Activated naive CD8-positive, alpha-beta T cell treated with anti-CD3 and anti-CD28 coated beads, Interleukin-2, amount 50 U/mL, for 24 hours (primary cell): Measurements from ENCODE around the gene SPATA24.
"Not testable (repeated sequence)": the region's sequence is repeated elsewhere in the genome, so short reads cannot be mapped to it uniquely, and the experiment has no call there.

ENCODE experiments used
- ATAC-seq: fragments of 150-1000 bp; cut with Tn5 transposase; one replicate; pipeline ENCODE4 v1.10.0; 2021
- DNase-seq: peaks from one replicate; pipeline ENCODE4 v3.0.0; 2021
- H3K27ac Mint-ChIP-seq: one replicate; pipeline ENCODE4 v1.8.0; 2021; ENCODE audit warnings: mild to moderate bottlenecking, mixed read lengths
- H3K27me3 Mint-ChIP-seq: one replicate; pipeline ENCODE4 v1.8.0; 2021; ENCODE audit warnings: mixed read lengths
- H3K36me3 Mint-ChIP-seq: one replicate; pipeline ENCODE4 v1.8.0; 2021; ENCODE audit warnings: low read depth, mixed read lengths
- H3K4me1 Mint-ChIP-seq: one replicate; pipeline ENCODE4 v1.8.0; 2021; ENCODE audit warnings: mixed read lengths
- H3K4me3 Mint-ChIP-seq: one replicate; pipeline ENCODE4 v1.8.0; 2021; ENCODE audit warnings: mild to moderate bottlenecking, moderate library complexity, mixed read lengths
- H3K9me3 Mint-ChIP-seq: one replicate; pipeline ENCODE4 v1.8.0; 2021; ENCODE audit warnings: mixed read lengths

Gene SPATA24

DNA sequence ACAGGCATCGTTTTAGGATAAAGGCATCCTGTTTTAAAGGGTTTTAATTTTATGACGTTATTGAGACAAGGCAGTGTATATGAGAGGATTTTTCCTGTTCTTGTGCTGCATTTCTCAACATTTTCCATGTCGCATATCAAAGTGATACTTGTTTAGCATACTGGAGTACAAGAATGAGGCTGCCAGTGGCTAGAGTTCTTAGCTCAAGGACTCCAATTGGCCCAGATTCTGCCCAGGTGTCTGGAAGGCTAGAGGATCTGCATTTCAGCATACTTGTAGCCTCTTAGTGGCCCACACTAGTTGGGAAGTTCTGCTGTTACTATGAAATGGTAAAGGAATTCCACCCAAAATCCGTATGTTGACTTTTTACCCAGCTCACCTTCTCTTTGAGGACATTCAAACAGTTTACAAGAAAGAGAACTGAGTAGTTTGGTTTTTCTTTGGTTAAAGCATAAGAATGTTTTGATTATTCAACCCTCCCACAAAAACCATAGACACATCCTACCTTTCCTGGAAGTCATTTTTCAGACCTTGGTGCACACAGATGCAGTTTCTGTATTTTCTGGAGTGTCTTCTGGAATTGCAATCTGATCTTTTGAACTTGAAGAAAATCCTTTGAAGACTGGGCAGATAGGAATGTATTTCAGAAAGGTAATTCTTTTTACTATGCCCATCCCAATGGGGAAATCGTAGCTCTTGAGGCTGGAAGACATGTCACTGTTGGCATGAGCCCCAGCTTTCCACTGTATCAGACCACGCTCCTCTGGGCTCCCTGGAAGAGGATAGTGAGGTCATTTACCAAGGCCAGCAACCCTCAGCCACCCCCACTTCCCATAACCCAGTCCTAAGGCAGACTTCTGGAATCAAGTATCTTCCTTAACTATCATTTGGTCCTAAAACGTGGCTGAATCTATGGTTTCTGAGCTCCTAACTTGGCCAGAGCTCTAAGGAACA, 32.1 kb downstream of the SPATA24 start:
- H3K4me3 Mint-ChIP-seq, result no peak overlapping the region

DNA sequence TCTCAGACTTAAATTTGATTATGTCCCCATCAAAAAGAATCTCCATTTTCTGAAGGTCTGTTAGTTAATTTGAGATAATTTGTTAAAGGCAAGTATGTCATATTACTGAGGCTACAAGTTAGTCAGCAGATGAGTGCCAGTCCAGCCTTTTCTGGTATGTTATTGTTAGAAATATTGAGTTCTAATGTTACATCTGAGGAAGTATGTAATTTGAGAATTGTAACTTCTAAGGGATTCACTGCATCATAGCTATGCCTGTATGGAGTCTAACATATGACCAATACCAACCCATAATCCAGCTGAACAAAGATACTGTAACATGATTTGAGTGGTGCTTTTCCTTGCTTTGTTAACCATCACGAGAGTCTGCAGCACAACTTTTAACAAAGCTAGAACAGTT, 34.7 kb downstream of the SPATA24 start:
- Mint-ChIP-seq H3K36me3 (peaks cover 14% of the 10 kb centered on the region), H3K27me3 (no peaks in the 10 kb centered on the region), H3K4me1 (peaks cover 12% of the 10 kb centered on the region), H3K9me3 (no peaks in the 10 kb centered on the region), H3K27ac (no peak overlapping the region), H3K4me3 (no peak overlapping the region)
- ATAC-seq (no peak), DNase-seq (no peak)

More for the DNA sequence above, 32.1 kb downstream of the SPATA24 start:
- Mint-ChIP-seq H3K27me3 (no peaks in the 10 kb centered on the region), H3K4me1 (peaks cover 12% of the 10 kb centered on the region), H3K36me3 (peaks cover 6% of the 10 kb centered on the region), H3K9me3 (no peaks in the 10 kb centered on the region), H3K27ac (peak overlapping the region; percentile 7)
- DNase-seq (no peak), ATAC-seq (no peak)

DNA sequence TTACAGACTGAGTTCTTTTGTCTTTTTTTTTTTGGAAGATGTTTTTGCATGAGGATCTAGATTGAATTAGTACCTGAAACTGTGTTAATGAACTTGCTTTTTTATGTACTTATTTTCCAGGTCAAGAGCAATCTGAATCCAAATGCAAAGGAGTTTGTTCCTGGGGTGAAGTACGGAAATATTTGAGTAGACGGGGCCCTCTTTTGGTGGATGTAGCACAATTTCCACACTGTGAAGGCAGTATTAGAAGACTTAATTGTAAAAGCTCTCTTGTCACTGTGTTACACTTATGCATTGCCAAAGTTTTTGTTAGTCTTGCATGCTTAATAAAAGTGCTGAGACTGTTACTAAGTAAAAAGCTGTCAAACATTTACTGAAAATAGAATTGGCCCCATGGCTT, 35.3 kb downstream of the SPATA24 start:
- H3K36me3 Mint-ChIP-seq, result peaks cover 15% of the 10 kb centered on the region
- peaks cover 17% of the 10 kb centered on the region for H3K4me1 Mint-ChIP-seq
- H3K4me3 Mint-ChIP-seq, result no peak overlapping the region
- H3K27me3 Mint-ChIP-seq, result no peaks in the 10 kb centered on the region
- no peak for DNase-seq
- no peak for ATAC-seq
- no peak overlapping the region for H3K27ac Mint-ChIP-seq
- H3K9me3 Mint-ChIP-seq, result no peaks in the 10 kb centered on the region

DNA sequence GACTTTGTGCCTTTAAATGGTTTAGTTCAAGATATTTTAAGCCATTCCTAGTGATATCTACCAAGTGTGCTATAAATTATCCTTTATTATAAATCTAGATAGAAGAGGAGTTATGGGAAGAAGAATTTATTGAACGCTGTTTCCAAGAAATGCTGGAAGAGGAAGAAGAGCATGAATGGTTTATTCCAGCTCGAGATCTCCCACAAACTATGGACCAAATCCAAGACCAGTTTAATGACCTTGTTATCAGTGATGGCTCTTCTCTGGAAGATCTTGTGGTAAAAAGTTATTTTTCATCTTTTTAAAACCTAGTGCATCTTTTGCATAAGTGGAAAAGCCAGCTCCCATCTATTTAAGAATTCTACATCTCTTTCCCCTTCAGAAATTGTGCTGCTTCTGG, 39.4 kb downstream of the SPATA24 start:
- Mint-ChIP-seq H3K27ac (no peak overlapping the region), H3K4me3 (no peak overlapping the region), H3K27me3 (no peaks in the 10 kb centered on the region), H3K9me3 (no peaks in the 10 kb centered on the region), H3K4me1 (peaks cover 13% of the 10 kb centered on the region), H3K36me3 (peaks cover 20% of the 10 kb centered on the region)
- no peak for DNase-seq
- ATAC-seq, result no peak

DNA sequence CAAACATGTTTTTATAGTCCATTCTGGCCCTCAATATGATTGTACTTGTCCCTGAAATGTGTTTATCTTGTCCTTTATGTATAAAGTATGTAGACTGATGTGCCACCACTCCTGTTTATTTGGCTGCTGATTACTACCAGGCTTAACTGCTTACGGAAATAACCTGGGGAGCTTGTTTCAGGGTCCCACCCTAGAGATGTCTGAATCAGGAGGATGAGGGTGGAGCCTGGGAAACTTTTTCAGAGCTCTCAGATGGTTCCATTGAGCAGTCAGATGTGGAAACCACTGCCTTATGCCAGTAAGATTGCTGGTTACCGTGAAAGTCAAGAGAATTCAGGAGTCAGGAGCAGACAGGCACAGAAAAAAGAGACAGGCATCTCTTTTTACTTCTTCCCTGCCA, 40.0 kb downstream of the SPATA24 start:
- Mint-ChIP-seq H3K27me3 (no peaks in the 10 kb centered on the region), H3K9me3 (no peaks in the 10 kb centered on the region), H3K36me3 (peaks cover 20% of the 10 kb centered on the region), H3K4me1 (peaks cover 13% of the 10 kb centered on the region), H3K27ac (no peak overlapping the region), H3K4me3 (no peak overlapping the region)
- ATAC-seq, result no peak
- no peak for DNase-seq

DNA sequence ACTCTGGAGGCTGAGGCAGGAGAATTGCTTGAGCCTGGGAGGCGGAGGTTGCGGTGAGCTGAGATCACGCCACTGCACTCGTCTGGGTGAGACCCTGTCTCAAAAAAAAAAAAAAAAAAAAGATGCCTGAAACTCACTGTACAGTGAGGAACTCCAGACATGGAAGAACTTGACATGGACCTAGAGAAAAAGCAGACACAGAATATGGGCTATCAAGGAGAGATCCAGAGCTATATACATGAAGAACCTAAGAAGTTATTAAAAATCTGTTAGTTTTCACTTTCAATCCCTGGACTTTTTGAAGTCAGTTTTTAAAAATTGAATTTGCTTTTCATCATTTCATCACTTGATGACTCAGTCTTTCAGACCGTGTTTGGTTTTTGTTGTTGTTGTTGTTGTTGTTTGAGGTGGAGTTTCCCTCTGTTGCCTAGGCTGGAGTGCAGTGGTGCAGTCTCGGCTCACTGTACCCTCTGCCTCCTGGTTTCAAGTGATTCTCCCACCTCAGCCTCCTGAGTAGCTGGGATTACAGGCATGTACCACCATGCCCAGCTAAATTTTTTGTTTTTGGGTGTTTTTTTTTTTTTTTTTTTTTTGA, 42.0 kb downstream of the SPATA24 start:
- DNase-seq (no peak), ATAC-seq (no peak)
- Mint-ChIP-seq H3K4me1 (peaks cover 15% of the 10 kb centered on the region), H3K4me3 (no peak overlapping the region), H3K27ac (no peak overlapping the region), H3K9me3 (no peaks in the 10 kb centered on the region), H3K36me3 (peaks cover 21% of the 10 kb centered on the region), H3K27me3 (no peaks in the 10 kb centered on the region)

DNA sequence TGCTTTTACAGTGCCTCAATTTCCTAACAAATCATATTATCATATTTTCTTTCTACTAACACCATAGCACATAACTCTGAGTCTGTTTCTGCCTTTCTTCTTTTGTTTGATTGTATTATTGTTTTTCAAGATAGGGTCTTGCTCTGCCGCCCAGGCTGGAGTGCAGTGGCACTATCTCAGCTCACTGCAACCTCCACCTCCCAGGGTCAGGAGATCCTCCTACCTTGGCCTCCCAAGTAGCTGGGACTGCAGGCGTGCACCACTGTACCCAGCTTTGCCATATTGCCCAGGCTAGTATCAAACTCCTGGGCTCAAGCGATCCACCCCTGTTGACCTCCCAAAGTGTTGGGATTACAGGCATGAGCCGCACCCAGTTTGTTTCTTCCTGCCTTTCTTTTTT, 43.5 kb downstream of the SPATA24 start:
- H3K9me3 Mint-ChIP-seq, result no peaks in the 10 kb centered on the region
- H3K36me3 Mint-ChIP-seq, result peaks cover 21% of the 10 kb centered on the region
- H3K4me1 Mint-ChIP-seq, result peaks cover 20% of the 10 kb centered on the region
- no peak for ATAC-seq
- H3K27me3 Mint-ChIP-seq, result no peaks in the 10 kb centered on the region
- H3K4me3 Mint-ChIP-seq, result no peak overlapping the region
- no peak for DNase-seq
- no peak overlapping the region for H3K27ac Mint-ChIP-seq

DNA sequence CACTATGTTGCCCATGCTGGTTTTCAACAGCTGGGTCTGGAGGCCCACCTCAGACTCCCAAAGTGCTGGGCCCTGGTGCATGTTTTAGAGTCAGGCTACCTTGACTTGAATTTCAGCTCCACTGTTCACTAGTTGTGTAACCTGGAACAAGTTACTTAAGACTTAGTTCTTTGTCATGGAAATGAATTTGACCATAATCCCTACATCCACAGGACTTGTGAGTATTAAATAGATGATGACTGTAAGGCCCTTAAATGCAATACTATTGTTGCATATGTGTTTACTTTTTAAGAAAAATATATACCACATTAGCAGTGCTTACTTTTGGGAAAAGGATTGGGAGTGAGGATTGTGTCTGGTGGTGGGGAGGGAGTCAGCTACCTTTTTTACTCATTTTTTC, 45.8 kb downstream of the SPATA24 start:
- ATAC-seq (no peak), DNase-seq (no peak)
- Mint-ChIP-seq H3K27ac (no peak overlapping the region), H3K4me1 (peaks cover 15% of the 10 kb centered on the region), H3K36me3 (peaks cover 20% of the 10 kb centered on the region), H3K27me3 (no peaks in the 10 kb centered on the region), H3K4me3 (no peak overlapping the region), H3K9me3 (no peaks in the 10 kb centered on the region)

DNA sequence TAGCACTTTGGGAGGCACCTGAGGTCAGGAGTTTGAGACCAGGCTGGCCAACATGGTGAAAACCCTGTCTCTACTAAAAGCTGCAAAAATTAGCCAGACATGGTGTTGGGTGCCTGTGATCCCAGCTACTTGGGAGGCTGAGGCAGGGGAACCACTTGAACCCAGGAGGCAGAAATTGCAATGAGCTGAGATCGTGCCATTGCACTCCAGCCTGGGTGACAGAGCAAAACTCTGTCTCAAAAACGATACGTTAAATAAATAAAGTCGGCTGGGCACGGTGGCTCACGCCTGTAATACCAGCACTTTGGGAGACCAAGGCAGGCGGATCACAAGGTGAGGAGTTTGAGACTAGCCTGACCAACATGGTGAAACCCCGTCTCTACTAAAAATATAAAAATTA, 48.0 kb downstream of the SPATA24 start:
- Mint-ChIP-seq H3K36me3 (peaks cover 21% of the 10 kb centered on the region), H3K4me1 (peaks cover 14% of the 10 kb centered on the region)
- not testable (repeated sequence) for H3K4me3 Mint-ChIP-seq, H3K27ac Mint-ChIP-seq, DNase-seq, H3K9me3 Mint-ChIP-seq, ATAC-seq, H3K27me3 Mint-ChIP-seq

DNA sequence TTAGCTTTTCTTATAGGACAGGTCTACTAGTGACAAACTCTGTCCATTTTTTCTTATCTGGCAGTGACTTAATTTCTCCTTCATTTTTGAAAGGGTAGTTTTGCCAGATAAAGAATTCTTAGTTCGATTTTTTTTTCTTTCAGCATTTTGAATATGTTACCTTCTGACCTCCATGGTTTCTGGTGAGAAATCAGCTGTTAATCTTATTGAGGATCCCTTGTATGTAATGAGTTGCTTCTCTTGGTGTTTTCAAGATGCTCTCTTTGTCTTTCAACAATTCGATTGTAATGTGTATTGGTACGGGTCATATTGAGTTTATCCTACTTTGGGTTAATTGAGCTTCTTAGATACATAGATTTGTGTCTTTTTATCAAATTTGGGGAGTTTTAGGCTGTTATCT, 49.7 kb downstream of the SPATA24 start:
- ATAC-seq (no peak), DNase-seq (no peak)
- Mint-ChIP-seq H3K9me3 (no peaks in the 10 kb centered on the region), H3K36me3 (peaks cover 17% of the 10 kb centered on the region), H3K4me1 (peaks cover 17% of the 10 kb centered on the region), H3K4me3 (no peak overlapping the region), H3K27ac (no peak overlapping the region), H3K27me3 (no peaks in the 10 kb centered on the region)

DNA sequence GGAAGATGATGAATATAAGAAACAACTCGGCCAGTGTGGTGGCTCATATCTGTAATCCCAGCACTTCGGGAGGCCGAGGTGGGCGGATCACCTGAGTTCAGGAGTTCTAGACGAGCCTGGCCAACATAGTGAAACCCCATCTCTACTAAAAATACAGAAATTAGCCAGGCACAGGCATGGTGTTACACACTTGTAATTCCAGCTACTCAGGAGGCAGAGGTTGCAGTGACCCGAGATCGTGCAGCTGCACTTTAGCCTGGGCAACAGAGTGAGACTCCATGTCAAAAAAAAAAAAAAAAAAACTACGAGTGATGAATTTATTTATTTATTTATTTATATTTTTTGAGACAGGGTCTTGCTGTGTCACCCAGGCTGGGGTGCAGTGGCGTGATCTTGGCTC, 56.0 kb downstream of the SPATA24 start:
- not testable (repeated sequence) for DNase-seq, ATAC-seq, H3K27me3 Mint-ChIP-seq, H3K9me3 Mint-ChIP-seq, H3K27ac Mint-ChIP-seq, H3K4me3 Mint-ChIP-seq
- peaks cover 47% of the 10 kb centered on the region for H3K4me1 Mint-ChIP-seq
- H3K36me3 Mint-ChIP-seq, result peaks cover 13% of the 10 kb centered on the region
